Stimulated activated CD8-positive, alpha-beta memory T cell treated with anti-CD3 and anti-CD28 coated beads, Interleukin-7, amount 100 ng/mL, for 24 hours (primary cell): ENCODE results near the gene INCA1.
A peak's percentile ranks its signal among the peaks of the same experiment; 100 is the strongest.
"Not testable (repeated sequence)": the region's sequence is repeated elsewhere in the genome, so short reads cannot be mapped to it uniquely, and the experiment has no call there.

Source experiments
- DNase-seq: peaks from one replicate; pipeline ENCODE4 v3.0.0-alpha.2; 2020; ENCODE audit warnings: low read depth

Gene INCA1, protein sequence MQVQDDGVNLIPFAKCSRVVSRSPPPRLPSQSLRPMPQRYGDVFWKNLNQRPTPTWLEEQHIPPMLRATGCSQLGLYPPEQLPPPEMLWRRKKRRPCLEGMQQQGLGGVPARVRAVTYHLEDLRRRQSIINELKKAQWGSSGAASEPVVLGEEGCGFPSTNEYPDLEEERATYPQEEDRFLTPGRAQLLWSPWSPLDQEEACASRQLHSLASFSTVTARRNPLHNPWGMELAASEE

DNA sequence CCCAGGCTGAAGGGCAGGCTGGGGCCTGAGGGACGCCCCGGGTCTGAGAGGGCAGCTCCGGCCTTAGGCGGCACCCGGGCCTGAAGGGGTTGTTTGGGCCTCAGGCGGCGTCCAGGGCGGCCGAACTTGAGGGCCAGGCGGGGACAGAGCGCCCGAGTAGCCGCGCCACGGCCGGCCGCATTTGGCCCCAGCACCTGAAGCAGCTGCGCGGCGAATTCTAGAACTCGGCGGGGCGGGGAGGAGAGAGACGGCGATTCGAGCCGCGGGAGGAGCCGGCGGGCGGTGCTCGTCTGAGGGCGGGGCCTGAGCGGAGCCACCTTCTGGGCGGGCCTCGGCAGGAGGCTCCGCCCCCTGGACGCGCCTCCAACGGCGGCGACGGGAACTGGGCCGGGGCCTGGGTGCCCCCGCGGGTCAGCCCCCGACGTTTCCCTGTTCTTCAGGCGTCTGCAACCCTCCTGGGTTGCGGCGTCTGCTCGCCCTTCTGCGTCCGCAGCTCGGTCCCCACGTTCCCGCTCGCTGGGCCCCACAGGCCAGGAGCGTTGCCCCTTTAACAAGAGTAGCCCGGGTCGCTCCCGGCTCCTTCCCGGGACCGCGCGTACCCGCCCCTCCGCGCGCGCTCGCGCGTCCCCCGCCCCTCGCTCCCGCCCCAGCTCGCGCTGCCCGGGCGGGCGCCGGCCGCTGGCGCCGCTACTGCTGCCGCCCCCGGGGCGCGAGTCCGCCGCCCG lies at the start of gene INCA1, which contains the start of gene KIF1C:
Gene INCA1, minus strand, starts transcription at position 221 of the 725 bp plus-strand sequence. CDS start 3,085 bp downstream, outside the sequence.
Gene KIF1C, plus strand, starts transcription at position 649 of the 725 bp plus-strand sequence. CDS start 2,297 bp downstream, outside the sequence.
- DNase-seq: peak; percentile 72

DNA sequence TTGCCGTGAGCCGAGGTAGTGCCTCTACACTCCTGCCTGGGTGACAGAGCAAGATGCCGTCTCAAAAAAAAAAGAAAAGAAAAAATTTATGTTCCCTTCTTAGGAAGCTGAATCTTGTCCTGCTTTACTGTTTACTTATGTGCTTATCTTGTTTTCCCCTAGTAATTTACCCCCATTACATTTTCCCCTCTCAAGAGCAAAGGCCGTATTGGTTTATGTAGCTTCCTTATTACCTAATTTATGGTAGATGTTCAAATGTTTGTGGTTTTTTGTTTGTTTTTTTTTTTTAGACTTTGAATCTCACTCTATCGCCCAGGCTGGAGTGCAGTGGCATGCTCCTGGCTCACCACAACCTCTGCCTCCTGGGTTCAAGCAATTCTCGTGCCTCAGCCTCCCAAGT lies 48.2 kb upstream of the INCA1 start:
- DNase-seq: no peak

DNA sequence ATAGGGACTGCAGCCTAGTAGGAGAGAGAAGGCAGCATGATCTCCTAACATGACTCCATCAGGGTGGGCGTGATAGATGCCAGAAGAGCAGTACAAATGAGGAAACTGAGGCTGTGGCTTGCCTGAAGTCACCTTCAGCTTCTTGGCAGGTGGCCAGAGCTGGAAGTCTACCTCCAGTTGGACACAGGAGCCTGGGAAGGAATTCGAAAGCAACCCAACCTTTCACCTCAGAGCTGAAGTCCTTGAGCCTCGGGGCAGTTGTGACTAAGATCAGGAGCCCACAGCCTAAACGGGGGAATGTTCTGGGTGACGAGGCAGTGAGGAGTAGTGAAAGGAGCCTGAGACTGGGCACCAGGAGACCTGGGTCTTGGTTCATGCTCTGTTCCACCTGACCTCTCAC lies 47.3 kb upstream of the INCA1 start:
- DNase-seq: no peak

DNA sequence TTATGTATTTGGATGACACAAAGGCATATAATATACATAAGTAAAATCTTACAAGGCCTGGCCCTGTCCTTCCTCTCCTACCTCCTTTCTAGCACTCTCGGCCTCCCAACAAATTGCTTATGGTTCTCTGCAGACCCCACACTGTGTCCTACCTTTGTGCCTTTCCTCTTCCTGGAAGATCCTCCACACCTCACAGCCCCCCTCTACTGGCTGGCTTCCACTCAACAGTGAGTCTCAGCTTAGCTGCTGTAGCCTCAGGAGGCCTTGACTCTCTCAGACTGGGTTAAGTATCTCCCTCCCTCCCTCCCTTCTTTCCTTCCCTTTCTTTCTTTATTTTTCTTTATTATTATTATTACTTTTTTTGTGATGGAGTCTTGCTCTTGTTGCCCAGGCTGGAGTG lies 46.2 kb upstream of the INCA1 start:
- no peak for DNase-seq

DNA sequence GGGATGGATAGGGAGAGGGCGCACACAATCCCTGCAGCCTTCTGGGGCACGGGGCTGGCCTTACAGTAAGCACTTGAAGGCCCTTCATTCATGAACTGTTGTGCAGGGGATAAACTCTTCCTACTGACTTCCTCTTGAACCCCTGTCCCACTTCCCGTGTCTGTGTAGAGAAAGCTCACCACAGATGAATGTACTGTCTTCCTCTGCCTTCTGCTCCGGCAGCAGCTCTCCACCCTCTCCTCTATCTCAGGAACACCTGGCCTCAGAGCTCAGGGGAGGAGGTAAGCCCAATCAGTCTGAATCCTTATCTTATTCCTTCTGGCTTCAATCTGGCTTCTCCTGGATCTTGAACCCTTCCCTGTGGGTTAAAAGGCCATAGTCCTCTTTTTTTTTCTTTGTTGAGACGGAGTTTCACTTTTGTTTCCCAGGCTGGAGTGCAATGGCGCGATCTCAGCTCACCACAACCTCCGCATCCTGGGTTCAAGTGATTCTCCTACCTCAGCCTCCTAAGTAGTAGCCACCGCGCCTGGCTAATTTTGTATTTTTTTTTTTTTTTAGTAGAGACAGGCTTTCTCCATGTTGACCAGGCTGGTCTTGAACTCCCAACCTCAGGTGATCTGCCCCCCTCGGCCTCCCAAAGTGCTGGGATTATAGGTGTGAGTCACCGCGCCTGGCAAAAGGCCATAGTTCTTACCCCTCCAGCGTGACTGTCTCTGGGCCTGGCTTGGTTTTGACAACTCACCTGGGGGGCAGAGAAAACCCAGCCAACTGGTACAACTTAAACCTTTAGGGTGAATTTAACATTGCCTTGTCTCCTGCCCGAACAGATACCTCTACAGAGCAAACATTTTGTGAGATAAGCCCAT lies 45.1 kb upstream of the INCA1 start:
- no peak for DNase-seq

DNA sequence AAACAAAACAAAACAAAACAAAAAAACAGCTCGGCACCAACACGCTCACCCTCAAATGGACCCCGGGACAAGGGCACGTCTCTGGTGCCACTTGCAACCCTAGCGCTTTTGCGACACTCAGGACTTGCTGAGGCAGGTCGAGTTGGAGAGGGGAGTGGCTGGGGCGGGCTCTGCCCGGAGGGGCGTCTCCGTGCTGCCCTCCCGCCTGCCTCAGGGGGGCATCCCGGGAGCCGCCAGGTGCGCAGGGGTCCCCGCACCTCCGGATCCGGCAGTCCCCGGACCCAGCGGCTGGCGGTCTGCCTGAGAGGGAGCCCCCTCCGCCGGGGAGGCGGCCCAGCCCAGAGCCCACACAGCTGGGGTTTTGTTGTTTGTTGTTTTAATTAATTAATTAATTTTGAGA lies 38.0 kb upstream of the INCA1 start, which contains the start of gene SLC52A1:
Gene SLC52A1, minus strand, starts transcription at position 112 of the 400 bp plus-strand sequence. CDS start 820 bp downstream, outside the sequence.
- DNase-seq: no peak

DNA sequence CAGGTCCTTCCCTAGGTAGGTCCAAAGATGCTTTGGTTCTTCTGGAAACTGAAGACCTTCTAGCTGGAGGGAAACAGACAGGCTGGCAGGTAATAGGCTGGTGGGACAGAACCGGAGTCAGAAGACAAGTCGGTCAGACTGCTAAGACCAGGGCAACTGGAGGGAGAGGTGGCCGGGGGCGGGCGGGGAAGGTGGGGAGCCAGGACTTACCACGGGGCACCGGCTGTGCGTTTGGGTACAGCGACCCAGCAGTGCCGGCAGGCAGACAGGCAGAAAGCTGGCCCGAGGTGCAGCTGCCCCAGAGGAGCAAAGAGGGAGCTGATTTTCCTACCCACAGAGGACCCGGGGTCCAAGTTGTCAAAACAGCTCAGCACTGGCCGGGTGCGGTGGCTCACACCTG lies 37.3 kb upstream of the INCA1 start:
- no peak for DNase-seq

DNA sequence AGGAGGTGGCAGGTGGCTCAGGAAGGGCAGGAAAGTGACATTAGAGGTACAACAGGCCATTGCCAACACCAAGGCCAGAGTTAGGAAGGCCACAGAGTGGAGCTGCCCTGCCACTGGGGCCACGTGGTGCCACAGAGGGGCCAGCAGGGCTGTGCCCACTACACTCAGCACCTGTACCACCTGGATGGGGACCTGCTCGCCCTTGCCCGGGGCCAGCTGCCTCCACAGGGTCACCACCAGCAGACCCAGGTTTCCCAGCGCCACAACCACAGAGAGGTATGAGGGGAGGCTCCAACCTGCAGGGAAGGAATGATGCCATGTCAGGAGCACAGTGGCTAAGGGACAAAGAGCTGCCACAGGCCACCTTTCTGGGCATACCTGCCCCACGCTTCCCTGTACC lies 36.7 kb upstream of the INCA1 start:
- DNase-seq: no peak

DNA sequence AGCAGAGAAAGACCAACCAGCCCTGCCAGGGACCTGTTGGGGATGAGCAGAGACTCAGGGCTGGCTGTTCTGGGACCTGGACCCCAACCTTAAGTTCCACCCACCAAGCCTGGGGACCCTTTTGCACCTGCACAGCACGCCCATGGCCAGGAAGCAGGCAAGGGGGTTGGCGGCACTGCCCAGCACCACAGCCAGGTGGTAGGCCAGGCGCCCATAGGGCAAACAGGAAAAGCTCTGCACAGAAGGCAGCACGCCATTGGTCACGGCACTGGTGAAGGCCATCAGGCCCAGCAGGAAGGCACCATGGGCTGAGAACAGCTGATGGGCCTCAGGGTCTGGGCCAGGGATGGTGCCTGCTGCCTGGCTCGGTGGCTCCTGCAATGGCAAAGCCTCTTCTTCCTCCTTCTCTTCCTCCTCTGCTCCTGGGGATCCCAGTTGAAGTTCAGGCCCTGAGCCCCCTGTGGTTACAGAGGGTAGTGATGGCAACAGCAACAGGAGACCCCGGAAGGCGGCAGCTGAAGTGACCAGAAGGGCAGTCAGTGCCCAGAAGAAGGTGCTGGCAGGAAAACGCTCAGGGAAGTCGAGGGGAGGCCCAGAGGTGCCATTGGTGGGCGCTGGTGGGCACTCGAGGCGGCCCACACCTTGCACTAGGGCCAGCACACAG lies 36.2 kb upstream of the INCA1 start:
- DNase-seq: no peak

DNA sequence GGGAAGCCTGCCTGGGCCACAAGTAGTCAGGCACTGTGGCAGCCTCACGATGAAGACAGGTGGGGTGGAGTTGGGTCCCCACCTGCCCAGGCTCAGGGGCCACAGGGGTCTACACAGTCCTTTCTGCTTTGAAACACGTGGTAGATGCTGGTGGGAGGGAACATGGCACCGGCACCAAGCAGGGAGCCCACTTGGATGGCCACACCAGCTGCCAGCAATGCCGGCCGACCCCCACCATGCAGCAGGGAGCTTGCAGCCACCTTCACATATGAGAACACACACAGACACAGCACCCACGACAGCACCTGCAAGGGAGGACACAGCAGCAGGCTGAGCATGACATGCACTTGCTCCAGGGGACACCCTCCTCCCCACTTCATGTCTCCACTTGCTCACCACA lies 35.5 kb upstream of the INCA1 start:
- DNase-seq: no peak

DNA sequence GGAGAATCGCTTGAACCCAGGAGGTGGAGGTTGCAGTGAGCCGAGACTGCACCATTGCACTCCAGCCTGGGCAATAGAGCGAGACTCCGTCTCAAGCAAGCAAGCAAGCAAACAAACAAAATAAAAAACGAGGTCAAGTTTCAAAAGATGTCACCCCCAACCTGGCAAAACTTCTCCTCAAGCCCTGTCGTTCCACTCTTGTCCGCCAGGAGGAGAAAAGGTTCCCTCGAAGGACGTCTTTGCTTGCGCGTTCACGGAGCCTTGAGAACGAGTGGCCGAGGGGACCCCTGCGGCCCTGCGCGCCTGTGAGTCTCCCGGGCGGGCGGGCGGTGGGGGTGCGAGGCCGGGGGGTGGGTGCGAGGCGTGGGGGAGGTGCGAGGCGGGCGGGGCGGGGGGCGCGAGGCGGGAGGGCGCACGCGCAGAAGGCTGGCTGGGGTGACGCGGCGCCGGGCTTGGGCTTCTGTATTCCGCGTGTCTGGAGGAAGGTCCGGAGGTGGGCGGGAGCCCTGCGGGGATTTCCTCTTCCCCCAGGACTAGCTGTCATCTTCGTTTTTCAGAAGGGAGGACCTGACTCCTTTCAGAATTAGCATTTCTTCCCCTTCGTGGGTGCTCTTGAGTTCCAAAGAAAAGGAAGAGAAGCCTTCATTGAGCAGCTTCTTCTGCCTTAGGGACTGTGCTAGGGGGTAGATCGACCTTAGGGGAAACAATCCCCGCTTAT lies 34.2 kb upstream of the INCA1 start:
- DNase-seq: peak; percentile 63

DNA sequence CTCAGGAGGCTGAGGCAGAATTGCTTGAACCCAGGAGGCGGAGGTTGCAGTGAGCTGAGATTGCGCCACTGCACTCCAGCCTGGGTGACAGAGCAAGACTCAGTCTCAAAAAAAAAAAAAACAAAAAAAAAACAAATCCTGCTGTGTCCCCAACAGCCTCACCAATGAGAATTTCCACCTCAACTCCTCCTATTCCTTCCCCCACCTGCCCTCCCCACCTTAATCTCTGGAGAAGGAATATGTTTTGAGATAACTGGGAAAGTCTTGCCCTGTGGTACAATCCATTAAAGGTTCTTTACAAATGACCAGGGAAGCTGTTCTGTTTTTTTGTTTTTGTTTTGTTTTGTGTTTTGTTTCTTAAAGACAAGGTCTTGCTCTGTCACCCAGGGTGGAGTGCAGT lies 32.8 kb upstream of the INCA1 start:
- not testable (repeated sequence) for DNase-seq

DNA sequence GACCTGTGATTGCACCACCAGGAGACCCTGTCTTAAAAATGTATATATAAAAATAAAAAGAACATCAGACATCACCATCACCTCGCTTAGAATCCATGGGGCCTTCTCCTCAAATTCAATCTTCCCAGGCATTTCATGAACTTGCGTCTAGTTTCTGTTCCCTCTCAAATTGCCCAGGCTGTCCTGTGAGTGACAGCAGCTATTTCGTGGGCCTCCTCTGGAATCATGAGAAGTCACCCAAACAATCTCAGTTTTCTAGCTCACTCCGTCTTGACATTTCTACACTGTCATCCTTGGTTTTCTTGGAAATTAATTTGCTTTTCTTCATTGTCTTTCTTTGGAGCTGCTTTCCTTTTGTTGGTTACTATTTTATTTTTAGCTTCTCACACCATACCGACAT lies 30.6 kb upstream of the INCA1 start:
- DNase-seq: no peak

DNA sequence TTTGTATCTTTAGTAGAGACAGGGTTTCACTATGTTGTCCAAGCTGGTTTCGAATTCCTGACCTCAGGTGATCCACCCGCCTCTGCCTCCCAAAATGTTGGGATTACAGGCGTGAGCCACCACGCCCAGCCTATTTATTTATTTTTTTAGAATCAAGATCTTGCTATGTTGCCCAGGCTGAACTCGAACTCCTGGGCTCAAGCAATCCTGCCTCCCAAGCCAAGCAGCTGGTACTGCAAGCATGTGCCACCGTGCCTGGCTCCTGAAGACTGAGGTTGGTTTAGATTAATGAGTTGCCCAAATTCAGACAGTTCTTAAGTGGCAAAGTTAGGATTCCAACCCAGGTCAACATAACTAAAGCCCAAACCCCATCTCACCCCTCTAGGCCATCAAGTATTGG lies 30.0 kb upstream of the INCA1 start:
- DNase-seq: no peak

DNA sequence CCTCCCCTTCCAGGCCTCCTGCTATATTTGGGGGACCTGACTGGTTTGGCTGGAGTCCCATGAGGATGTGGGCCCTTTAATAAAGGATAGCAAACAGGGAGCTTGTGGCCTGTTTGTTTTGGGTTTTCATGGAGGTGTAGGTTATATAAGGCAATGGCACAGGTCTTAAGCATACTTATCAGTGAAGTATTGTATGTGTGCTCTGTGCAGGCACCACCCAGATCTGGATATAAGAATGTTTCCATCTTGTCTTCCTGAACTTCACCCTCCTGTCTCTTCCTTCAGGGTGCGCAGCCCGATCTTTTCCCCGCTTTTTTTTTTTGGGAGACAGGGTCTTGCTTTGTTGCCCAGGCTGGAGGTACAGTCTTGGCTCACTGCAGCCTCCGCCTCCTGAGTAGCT lies 27.3 kb upstream of the INCA1 start:
- no peak for DNase-seq

DNA sequence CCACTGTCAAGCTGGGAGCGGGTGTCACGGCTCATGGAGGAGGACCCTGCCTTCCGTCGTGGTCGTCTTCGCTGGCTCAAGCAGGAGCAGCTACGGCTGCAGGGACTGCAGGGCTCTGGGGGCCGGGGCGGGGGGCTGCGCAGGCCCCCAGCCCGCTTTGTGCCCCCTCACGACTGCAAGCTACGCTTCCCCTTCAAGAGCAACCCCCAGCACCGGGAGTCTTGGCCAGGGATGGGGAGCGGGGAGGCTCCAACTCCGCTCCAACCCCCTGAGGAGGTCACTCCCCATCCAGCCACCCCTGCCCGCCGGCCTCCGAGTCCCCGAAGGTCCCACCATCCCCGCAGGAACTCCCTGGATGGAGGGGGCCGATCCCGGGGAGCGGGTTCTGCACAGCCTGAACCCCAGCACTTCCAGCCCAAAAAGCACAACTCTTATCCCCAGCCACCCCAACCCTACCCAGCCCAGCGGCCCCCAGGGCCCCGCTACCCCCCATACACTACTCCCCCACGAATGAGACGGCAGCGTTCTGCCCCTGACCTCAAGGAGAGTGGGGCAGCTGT lies 26.3 kb upstream of the INCA1 start:
- no peak for DNase-seq

DNA sequence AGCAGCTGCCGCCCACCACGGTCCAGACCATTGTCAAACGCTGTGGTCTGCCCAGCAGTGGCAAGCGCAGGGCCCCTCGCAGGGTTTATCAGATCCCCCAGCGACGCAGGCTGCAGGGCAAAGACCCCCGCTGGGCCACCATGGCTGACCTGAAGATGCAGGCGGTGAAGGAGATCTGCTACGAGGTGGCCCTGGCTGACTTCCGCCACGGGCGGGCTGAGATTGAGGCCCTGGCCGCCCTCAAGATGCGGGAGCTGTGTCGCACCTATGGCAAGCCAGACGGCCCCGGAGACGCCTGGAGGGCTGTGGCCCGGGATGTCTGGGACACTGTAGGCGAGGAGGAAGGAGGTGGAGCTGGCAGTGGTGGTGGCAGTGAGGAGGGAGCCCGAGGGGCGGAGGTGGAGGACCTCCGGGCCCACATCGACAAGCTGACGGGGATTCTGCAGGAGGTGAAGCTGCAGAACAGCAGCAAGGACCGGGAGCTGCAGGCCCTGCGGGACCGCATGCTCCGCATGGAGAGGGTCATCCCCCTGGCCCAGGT lies 24.9 kb upstream of the INCA1 start:
- no peak for DNase-seq

DNA sequence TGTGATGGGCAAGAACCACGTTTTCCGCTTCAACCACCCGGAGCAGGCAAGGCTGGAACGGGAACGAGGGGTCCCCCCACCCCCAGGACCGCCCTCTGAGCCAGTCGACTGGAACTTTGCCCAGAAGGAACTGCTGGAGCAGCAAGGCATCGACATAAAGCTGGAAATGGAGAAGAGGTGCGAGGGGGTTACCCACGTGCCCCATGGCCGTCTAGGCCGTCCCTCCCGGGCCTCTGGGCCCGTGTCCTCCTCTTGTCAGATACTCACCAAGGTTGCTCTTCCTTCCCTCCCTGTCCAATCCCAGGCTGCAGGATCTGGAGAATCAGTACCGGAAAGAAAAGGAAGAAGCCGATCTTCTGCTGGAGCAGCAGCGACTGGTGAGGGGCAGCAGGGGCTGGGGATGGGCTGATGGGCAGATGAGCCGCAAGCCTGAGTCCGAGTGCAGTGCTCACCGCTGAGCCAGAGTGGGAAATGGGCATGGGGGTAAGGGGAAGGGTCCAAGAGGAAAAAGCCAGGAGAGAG lies 23.2 kb upstream of the INCA1 start:
- no peak for DNase-seq

DNA sequence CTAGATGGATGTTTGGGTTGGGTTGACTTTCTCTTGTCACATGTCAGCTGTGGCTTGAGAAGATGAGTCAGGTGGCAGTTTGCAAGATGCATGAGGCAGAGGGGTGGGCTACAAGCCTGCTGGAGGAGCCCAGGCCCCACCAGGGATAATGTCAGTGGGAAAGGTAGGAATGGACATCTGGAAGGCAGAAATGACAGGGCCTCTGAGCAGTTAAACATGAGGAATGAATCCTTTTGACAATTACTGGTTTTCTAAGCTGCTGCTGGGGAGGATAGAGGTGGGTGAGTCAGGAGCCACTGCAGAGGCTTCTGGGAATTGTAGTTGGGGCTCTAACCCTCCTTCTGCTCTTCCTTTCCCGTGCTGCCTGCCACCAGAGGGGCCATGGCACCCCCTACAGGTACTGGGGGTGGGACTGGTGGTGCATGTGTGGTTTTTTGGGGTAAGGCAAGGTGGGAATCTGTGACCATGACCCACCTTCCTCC lies 22.2 kb upstream of the INCA1 start:
- DNase-seq: no peak

DNA sequence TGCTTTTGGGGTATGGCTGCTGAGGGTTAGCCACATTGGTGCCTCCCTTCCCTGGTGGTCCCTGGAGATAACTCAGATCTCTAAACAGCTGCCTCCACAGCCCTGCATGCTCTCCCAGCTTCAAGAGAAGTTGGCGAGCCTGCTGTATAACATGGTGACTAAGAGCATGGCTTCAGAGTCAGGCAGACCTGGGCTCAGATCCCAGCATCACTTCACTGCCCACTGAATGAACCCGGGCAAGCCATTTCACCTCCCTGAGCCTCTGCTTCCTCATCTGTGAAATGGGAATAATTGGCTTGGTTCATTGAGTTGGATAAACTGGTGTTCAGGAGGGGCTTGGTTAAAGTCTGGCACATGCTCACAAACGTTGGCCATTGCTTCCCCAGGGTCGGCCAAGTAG lies 17.0 kb upstream of the INCA1 start:
- DNase-seq: no peak
